GM19452 (cell line): ENCODE data around the gene PPDPF.
"Not testable (repeated sequence)": the region's sequence is repeated elsewhere in the genome, so short reads cannot be mapped to it uniquely, and the experiment has no call there.

Experiments used
- ATAC-seq: cut with Tn5 transposase; IDR thresholded peaks from one replicate; pipeline ENCODE4 v1.9.1; 2021; ENCODE audit not compliant: unreplicated experiment

PPDPF gene

DNA sequence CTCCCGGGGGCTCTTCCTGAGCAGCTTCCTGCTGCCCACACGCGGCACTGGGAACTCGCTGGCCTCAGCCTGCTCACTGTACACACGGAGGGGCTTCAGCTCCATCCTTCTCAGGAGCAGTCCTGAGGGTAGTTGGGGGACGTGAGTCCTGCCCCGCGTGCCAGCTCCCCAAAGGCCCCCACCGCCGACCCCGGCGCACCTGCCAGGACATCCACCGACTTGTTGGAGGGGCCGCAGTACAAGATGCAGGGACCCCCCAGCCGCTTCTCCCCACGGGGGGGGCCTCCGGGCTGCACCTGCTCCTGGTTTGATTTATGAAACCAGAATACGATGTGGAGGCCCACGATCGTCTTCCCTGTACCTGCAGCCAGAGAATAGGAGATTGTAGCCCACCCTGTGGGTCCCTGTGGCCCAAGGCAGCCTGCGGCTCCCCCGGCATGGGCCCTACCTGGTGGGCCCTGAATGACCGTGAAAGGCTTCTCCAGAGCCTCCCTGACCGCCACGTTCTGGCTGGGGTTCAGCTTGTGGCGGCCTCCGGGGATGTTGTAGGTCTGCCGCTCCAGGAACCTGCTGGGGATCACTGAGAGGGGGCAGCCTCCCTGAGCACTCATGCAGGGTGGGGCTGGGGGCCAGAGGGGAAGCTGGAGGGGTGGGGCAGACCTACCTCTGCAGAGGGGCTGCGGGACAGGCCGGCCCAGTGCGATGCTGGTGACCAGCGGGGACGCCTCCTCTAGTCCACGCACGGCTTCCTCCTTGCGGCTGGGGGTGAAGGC lies 41.2 kb downstream of the PPDPF start:
- no peak for ATAC-seq

DNA sequence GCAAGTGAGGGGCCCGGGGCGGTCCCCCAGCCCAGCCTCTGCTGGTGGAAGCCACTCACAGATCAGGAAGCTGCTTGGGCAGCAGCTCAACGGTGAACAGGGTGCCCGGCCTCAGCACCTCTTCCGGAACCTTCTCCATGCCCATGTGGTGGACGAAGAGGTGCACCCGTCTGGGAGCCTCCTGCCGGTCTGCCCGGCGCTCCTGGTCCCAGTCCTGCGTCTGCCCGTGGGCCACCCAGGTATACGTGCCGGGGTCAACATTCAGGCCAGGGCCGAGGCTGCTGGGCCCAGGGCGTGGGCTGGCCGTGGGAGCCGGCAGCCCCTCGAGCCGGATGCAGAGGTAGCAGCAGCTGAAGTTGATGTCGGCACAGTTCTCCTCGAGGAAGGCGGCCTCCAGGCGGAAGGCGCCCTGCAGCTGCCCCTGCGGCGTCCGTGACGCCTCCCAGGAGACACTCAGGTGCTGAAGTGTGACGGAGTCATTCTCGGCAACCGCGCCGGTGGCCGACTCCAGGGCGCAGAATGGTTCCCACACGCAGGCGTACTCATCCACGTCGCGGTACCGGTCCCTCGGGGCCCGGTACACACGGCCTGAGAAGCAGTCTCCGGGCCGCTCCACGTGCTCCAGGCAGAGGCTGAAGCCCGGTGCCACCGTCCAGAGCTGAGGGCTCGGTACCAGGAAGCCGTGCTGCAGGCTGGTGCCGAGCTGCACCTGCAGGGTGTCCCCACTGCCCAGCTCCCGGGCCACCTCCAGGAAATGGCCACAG lies 42.1 kb downstream of the PPDPF start:
- ATAC-seq, result no peak

DNA sequence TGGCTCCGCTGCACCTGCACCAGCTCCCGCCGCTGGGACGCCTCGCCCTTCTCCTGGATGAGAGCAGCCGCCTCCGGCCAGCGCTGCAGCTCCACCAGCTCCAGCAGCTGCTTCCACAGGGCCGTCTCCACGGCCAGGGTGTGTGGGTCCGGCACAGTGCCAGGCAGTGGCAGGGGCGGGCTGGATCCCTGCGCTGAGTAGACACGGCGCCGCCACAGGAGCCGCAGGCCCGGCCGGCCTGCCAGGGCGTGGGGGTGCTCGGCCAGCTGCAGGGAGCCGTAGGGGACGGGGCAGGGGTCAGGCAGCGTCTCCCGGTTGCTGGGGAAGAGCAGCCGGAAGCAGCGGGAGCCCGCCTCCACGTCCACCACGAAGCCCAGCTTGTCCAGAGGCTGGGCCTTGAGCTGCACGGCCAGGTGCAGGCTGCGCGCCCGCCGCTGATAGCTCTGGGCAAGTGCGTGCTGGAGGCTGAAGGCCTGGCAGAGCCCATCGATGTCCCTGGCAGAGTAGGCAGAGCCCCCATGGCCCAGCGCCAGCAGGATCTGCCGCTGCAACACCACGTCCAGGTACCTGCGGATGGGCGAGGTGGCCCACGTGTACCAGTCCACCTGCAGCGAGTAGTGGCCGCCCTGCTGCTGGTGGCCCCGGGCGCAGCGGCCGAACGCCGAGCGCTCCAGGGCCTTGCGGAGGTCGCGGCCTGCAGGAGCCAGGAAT lies 42.8 kb downstream of the PPDPF start:
- ATAC-seq, result no peak

DNA sequence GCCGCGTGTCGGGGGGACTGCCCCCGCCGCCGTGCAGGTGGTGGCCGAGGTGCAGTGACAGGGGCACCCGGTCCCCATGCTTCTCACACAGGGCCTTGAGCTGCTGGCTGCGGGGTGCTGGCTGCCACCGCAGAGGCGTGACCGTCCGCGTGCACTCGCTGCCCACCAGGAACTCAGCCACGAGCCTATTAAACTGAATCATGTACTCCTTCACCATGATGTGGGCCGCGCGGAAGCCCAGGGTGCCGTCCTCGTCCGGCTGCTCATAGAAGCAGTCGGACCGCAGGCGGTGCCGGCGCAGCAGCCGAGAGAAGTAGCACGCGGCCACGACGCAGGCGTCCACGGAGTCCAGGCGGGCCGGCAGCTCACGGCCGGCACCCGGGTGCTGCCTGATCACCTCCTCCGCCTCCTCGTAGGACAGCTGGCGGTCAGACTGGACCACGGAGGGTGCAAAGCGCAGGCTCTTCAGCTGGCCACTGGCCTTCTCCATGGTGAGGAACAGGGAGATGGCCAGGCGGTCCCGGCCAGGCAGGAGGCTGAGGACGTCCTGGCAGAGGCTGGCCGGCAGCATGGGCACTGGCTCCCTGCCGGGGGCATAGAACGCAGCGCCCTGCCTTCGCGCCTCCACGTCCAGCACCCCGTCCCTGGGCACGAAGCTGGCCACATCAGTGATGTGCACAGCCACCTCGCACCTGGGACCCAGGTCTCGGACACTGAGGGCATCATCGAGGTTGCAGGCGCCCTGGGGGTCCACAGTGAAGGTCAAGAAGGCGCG lies 43.7 kb downstream of the PPDPF start:
- no peak for ATAC-seq

DNA sequence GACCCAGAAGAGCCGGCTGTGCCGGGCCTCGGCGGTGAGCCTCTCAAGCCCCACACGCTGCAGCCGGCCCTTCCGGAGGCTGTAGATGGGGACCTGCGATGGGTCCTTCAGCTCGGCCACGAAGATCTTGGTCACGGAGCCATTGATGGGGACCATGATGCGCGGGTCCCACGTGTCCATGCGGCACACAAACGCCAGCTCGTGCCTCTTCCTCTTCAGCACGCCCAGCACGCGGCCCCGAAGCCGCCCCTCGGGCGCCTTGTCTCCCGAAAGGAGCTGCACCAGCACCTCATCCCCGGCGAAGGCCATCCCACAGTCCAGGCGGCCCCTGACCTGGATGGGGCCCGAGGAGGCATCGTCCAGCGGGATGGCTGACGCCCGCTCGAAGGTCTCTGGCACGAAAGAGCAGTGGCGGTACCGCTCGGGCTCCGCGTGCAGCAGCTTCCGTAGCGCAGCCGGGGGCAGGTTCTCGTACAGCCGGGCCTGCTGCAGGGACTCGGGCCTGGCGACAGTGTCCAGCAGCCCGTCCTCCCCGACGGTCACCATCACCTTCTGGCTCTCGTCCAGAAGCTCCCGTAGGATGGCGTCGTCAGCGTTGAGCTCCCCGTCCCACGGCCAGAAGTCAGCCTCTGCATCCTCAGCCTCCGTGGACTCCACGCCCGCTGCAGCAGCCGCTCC lies 44.6 kb downstream of the PPDPF start:
- ATAC-seq, result no peak

DNA sequence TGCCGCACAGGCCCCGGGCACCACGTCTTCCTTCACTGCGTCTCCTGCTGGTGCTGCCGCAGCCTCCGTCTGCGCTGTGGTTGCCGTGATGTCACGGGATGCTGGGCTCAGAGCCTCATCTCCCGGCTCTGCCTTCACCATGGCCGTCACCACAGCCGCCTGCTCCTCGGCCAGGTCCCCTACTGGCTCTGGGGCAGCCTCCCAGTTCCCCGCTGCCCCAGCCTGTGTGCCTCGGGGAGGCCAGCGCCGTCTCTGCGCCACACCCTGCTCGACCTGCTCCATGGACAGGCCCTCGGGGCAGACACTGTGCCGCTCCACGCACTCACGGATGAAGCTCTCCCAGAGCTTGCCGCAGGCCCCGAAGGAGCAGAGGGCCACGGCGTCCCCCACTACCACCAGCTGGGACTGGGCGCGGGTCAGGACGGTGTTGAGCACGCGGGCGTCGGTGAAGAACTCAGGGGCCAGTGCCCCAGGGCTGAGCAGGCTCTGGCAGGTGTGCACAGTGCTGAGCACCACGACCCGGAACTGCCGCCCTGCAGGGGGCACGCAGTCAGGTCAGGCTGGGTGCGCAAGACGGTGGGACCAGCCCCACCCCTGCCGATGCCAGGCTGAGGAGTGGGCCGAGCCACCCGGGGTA lies 45.3 kb downstream of the PPDPF start:
- no peak for ATAC-seq

DNA sequence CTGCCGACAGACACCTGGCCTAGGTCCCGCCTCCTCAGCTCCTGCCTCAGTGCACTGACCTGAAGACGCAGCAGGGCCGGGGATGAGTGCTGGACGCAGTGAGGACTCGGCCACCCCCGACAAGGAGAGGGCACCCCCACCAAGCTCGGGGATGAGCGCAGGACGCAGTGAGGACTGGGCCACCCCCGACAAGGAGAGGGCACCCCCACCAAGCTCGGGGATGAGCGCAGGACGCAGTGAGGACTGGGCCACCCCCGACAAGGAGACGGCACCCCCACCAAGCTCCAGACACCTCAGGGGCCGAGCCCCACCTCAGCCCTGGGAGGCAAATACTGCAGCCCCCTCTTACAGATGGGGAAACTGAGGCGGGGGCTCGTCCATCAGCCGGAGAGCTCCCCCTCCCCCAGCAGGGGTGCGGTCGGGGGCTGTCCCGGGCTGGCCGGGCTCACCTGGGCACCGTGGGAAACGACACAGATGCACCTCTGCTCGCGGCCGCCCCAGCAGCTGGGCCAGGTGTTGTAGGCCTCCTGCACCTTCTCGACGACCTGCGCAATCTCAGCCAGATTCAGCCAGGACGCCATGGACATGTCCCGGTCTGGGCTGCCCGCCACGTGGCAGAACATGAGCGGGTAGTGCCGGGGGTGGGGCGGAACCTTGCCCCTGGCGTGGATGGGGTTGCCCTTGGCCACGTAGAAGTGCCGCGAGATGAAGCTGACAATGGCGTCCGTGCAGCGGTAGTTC lies 46.0 kb downstream of the PPDPF start:
- ATAC-seq, result no peak

DNA sequence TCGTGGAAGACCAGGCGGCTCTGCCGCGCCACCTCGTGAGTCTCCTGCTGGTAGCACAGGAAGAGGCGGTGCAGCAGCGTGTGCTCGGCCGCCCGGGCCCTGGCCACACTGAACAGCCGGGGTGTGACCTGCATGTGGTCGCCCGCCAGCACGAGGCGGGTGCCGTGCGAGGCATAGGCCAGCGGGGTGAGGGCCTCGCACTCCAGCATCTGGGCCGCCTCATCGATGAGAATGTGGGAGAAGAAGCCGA lies 46.5 kb downstream of the PPDPF start:
- no peak for ATAC-seq

DNA sequence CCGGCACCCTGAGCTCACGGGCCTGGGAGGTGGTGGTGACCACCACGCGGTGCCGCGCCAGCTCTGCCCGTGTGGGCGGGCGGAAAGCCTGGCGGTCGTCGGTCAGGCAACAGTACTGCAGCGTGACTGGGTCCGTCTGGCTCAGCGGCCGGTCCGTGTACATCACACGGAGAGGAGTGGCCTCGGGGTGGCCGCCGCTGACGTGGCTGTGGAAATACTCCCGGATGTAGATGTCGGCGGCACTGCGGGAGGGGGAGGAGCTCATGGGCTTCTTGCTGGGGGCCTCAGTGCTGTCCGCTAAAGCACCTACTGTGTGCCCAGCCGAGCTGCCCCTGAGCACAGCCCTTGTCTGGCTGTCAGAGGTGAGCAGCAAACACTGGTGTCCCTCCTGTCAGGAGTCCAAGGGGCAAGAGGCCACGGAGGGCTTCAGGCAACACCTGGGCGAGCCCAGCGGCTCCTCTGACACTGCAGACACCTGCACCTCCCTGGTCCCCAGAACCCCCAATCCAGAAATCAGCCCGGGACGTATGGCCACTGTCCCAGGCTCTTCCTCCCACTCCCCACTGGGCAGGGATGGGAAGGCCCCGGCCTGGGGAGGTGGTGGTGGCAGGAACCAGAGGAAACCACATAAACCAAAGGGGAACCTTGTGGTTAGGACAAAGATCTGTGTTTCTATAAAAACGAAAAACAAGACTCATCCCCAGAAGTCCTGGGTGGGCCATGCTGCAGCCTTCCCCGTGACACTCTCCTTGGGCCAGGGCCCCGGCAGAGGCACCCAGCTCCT lies 47.0 kb downstream of the PPDPF start:
- ATAC-seq, result peak; percentile 51

DNA sequence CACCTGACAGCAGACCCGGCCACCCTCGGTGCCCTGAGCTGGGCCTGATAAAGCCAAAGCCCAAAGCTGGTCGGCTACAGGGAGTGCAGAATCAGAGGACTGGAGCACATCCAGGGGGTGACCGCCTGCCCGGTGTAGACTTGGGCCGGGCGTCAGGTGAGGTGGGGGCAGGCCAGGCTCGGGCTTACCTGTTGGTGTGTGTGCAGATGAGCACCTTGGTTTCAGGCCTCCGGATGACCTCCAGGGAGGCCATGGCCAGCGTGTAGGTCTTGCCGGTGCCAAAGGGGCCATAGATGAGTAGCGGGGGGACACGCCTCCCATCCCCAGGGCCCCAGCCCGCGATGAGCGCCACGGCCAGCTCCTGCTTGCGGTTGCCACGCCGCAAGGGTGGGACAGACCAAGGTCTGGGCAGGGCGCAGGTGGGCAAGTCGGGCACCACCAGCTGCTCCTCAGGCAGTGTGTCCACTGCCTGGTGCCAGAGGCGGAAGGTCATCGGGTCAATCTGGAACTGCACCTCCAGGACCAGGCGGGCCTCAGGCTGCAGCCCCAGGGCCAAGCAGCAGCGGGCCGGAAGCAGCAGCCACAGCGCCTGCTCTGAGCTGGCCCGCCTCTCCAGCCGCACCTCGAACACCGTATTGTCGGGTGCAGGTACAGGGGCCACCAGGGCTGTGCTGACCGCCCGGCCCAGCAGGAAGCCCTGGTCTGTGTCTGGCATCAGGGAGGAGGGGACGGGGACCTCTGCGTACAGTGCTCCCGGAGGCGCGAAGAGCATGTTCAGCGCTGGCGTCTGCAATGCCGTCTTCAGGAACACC lies 47.8 kb downstream of the PPDPF start:
- ATAC-seq, result peak; percentile 14

DNA sequence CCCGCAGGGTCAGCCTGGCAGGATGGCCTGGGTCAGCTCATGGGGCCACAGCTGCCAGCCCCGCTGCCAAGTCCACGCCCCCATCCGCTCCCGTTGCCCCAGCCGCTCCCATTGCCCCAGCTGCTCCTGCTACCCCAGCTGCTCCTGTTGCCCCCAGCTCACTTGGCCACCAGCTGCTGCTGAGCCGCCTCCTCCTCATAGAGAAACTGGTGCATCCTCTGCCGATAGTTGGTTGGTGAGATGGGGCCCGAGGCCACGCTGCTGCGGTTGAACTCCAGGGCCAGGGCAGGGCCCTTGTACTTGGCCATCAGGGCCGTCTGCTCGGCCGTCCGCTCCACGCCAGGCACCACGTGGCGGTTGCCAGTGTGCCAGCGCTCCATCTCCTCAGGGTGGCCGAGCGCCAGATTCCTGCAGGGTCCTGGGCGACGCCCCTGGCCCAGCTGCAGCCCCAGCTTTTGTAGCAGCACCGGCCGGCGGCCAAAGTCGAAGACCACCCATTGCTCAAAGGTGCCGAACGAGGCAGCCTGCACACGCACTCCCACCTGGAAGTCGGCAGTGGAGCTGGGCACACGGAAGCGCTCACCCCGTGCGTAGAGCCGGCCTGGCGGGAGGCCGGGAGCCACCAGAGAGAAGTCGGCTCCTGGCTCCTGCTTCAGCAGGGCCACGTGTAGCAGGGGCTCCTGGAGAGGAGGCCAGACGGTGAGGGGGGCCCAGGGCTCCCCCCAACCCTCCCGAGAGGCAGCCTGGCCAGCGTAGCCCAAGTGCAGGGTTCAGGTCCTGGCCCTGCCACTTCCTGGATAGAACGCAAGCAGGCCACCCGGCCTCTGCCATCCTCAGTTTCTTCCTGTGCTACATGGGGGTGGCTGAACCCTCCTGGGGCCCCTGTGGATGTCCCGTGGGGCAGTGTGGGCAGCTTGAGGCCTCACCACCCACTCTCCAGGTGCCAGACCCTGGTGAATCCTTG lies 48.7 kb downstream of the PPDPF start:
- ATAC-seq, result no peak

DNA sequence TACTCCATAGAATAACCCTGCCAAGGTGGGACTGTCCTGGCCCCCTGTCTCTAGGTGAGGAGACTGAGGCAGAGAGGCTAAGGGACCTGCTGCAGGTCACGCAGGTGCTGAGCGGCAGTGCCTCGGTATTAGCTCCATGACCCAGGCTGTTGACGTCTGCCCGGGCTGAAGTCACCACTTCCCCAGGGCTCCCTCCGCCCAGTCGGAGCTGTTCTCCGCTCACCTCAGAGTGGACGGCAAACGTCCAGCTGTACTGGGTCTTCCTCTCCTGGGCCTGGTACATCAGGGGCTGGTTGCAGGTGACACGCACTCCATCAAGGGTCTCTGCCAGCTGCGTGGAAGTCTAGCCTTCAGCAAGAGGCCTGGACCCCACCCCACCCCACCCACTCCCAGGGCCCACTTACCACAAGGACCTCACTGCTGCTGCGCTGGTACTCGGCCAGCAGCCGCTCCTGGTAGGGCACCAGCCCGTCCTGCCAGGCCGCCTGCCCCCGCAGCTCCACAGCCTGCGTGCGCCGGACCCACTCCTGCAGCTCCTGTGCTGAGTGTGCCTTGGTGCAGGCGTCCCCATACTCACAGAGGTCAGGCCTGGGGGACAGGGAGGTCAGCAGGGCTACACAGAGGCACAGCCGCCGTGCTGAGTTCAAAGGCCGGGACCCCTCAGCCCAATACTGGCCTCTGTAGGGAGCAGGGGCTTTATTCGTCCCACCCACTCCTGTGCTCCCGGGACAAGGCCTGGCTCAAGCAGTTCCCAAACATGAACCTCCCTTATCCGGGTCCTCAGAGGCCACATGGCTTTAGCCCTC lies 49.9 kb downstream of the PPDPF start:
- ATAC-seq, result no peak

DNA sequence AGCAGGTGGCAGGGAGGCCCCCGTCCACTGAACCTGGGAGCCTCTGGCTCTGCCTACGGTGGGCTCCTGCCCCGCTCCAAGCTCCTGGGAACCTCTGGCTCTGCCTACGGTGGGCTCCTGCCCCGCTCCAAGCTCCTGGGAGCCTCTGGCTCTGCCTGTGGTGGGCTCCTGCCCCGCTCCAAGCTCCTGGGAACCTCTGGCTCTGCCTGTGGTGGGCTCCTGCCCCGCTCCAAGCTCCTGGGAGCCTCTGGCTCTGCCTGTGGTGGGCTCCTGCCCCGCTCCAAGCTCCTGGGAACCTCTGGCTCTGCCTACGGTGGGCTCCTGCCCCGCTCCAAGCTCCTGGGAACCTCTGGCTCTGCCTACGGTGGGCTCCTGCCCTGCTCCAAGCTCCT lies 50.5 kb downstream of the PPDPF start:
- ATAC-seq, result not testable (repeated sequence)
